Omental fat pad (tissue), 4 donors: ENCODE data around the gene CDH23. TPM values are rescaled to one million over a fixed set of nuclear protein-coding genes. Genes with fewer than 3 reads are reported as not detected.

ENCODE experiments used
- ATAC-seq: fragments of 150-250 bp; one replicate; pipeline ENCODE4 v1.9.1; 2016; ENCODE audit warnings: mild to moderate bottlenecking, moderate library complexity; ENCODE audit not compliant: low FRiP score
- DNase-seq: peaks from one replicate; pipeline ENCODE4 v3.0.0-alpha.2; 2019; ENCODE audit warnings: low spot score
- small RNA-seq: library from RNA; depleted of rRNA; stranded (forward); fragments of <200 nt; gene quantifications from one replicate; pipeline ENCODE3, GENCODE V24; 2016
- total RNA-seq, 4 donors: library from RNA; depleted of rRNA; stranded (reverse); fragments of >200 nt; gene quantifications; one replicate each; pipeline ENCODE4 v1.1.0, GENCODE V29; 2016
- TF ChIP-seq, protein P1 (sequence below), 3 donors: fragments of 450-650 bp; IDR thresholded peaks; one replicate each; pipeline ENCODE4 v1.5.1; 2016 to 2017; ENCODE audit warnings: antibody characterized with exemption in 3 of 3, mild to moderate bottlenecking in 3 of 3, moderate library complexity in 2 of 3

The CDH23 gene
- total RNA-seq, 4 donors from 2014 or later, result 25.3 to 41.9 (median 34.4) TPM

- TF ChIP-seq, protein P1, sequence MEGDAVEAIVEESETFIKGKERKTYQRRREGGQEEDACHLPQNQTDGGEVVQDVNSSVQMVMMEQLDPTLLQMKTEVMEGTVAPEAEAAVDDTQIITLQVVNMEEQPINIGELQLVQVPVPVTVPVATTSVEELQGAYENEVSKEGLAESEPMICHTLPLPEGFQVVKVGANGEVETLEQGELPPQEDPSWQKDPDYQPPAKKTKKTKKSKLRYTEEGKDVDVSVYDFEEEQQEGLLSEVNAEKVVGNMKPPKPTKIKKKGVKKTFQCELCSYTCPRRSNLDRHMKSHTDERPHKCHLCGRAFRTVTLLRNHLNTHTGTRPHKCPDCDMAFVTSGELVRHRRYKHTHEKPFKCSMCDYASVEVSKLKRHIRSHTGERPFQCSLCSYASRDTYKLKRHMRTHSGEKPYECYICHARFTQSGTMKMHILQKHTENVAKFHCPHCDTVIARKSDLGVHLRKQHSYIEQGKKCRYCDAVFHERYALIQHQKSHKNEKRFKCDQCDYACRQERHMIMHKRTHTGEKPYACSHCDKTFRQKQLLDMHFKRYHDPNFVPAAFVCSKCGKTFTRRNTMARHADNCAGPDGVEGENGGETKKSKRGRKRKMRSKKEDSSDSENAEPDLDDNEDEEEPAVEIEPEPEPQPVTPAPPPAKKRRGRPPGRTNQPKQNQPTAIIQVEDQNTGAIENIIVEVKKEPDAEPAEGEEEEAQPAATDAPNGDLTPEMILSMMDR (IDR thresholded peaks at IDR 0.05), result no peak
- ATAC-seq, result no peak
- no peak for DNase-seq
Measured at GRCh38 chr10:71864911-71865361, 468.2 kb downstream of the CDH23 start.

Small RNA genes within 50 kb of the gene (small RNA-seq; reads per million reads assigned to genes)
- gene MIR7152 (not detected), gene RNU7-38P (not detected)

Other genes with a start within 250 kb of the CDH23 start
- gene UNC5B, start 184.3 kb upstream of the CDH23 start, total RNA-seq, result 1 to 10 TPM; 3.4 to 5.2 (median 3.9) TPM
- gene SLC29A3, start 77.7 kb upstream of the CDH23 start, total RNA-seq, result 1 to 10 TPM; 2.5 to 6.8 (median 5.8) TPM